Liver (tissue), 9 donors: ENCODE results near the gene CNIH1. TPM values are rescaled to one million over a fixed set of nuclear protein-coding genes. Genes with fewer than 3 reads are reported as not detected.

Source experiments
- DNase-seq: peaks from one replicate; pipeline ENCODE4 v3.0.0-alpha.2; 2017; ENCODE audit warnings: low spot score
- H3K27ac ChIP-seq, 2 donors: one replicate each; pipeline ENCODE4 v1.7.0; 2013; ENCODE audit warnings: inconsistent platforms in 2 of 2, low read length in 2 of 2, control low read depth in 1 of 2, low read depth in 1 of 2, mild to moderate bottlenecking in 1 of 2
- H3K27me3 ChIP-seq, 4 donors: one replicate each; pipeline versions ENCODE4 v1.6.1 to v1.7.0; 2013; ENCODE audit warnings: low read length in 3 of 4, inconsistent platforms in 1 of 4, mild to moderate bottlenecking in 1 of 4, moderate library complexity in 1 of 4; ENCODE audit not compliant: control insufficient read depth in 4 of 4, insufficient read depth in 4 of 4
- H3K36me3 ChIP-seq, 4 donors: one replicate each; pipeline versions ENCODE4 v1.6.1 to v1.7.0; 2013; ENCODE audit warnings: low read length in 3 of 4, mild to moderate bottlenecking in 3 of 4, low read depth in 1 of 4, moderate library complexity in 1 of 4; ENCODE audit not compliant: control insufficient read depth in 4 of 4, insufficient read depth in 3 of 4
- H3K4me1 ChIP-seq, 4 donors: one replicate each; pipeline versions ENCODE4 v1.6.1 to v1.7.0; 2013; ENCODE audit warnings: low read length in 3 of 4, mild to moderate bottlenecking in 3 of 4, moderate library complexity in 1 of 4; ENCODE audit not compliant: control insufficient read depth in 4 of 4, insufficient read depth in 4 of 4
- H3K4me3 ChIP-seq, 3 donors: one replicate each; pipeline versions ENCODE4 v1.6.1 to v1.7.0; 2013; ENCODE audit warnings: low read length in 3 of 3, control low read depth in 1 of 3, low read depth in 1 of 3, mild to moderate bottlenecking in 1 of 3
- H3K9ac ChIP-seq, 2 donors: one replicate each; pipeline ENCODE4 v1.7.0; 2013; ENCODE audit warnings: low read length in 2 of 2, mild to moderate bottlenecking in 2 of 2, moderate library complexity in 2 of 2, control low read depth in 1 of 2, low read depth in 1 of 2
- H3K9me3 ChIP-seq, 4 donors: one replicate each; pipeline versions ENCODE4 v1.6.1 to v1.7.0; 2013; ENCODE audit warnings: low read length in 3 of 4; ENCODE audit not compliant: control insufficient read depth in 4 of 4
- EGR1 ChIP-seq, 2 donors: IDR thresholded peaks; 2 replicates each; pipeline ENCODE4 v1.6.1; 2016 to 2018; ENCODE audit warnings: antibody characterized with exemption in 2 of 2, low read depth in 2 of 2
- FOXA1 ChIP-seq: IDR thresholded peaks from 2 replicates; pipeline ENCODE4 v1.6.1; 2016; ENCODE audit warnings: antibody characterized with exemption
- FOXA2 ChIP-seq: IDR thresholded peaks from 2 replicates; pipeline ENCODE4 v1.6.1; 2016; ENCODE audit warnings: antibody characterized with exemption
- GABPA ChIP-seq, 2 donors: IDR thresholded peaks in 1 of 2; conservative IDR thresholded peaks in 1 of 2; 2 replicates each; pipeline ENCODE4 v1.6.1; 2016; ENCODE audit warnings: antibody characterized with exemption in 2 of 2, mild to moderate bottlenecking in 1 of 2, moderate library complexity in 1 of 2
- HNF4A ChIP-seq, 2 donors: conservative IDR thresholded peaks; 2 replicates each; pipeline ENCODE4 v1.6.1; 2016; ENCODE audit warnings: antibody characterized with exemption in 2 of 2, mild to moderate bottlenecking in 2 of 2
- HNF4G ChIP-seq: IDR thresholded peaks from 2 replicates; pipeline ENCODE4 v1.6.1; 2016; ENCODE audit warnings: antibody characterized with exemption
- JUND ChIP-seq, 2 donors: IDR thresholded peaks; 2 replicates each; pipeline ENCODE4 v1.6.1; 2016; ENCODE audit warnings: antibody characterized with exemption in 2 of 2
- NR2F2 ChIP-seq: IDR thresholded peaks from 2 replicates; pipeline ENCODE4 v1.6.1; 2016; ENCODE audit warnings: antibody characterized with exemption
- RAD21 ChIP-seq, 2 donors: IDR thresholded peaks; 2 replicates each; pipeline ENCODE4 v1.6.1; 2016; ENCODE audit warnings: antibody characterized with exemption in 2 of 2, mild to moderate bottlenecking in 2 of 2
- RXRA ChIP-seq, 2 donors: IDR thresholded peaks; 2 replicates each; pipeline ENCODE4 v1.6.1; 2017 to 2018; ENCODE audit warnings: antibody characterized with exemption in 2 of 2, mild to moderate bottlenecking in 1 of 2
- SP1 ChIP-seq: IDR thresholded peaks from 2 replicates; pipeline ENCODE4 v1.6.1; 2018; ENCODE audit warnings: antibody characterized with exemption, mild to moderate bottlenecking
- TAF1 ChIP-seq: conservative IDR thresholded peaks from 2 replicates; pipeline ENCODE4 v1.6.1; 2016; ENCODE audit warnings: antibody characterized with exemption, mild to moderate bottlenecking
- YY1 ChIP-seq: IDR thresholded peaks from 2 replicates; pipeline ENCODE4 v1.6.1; 2016; ENCODE audit warnings: antibody characterized with exemption, mild to moderate bottlenecking
- WGBS: extraction: QIAGEN DNeasy Blood & Tissue Kit; methylation state at CpG from one replicate; pipeline ENCODE4 v1.1.7; 2013; 5-methylcytosine and 5-hydroxymethylcytosine counted together
- polyA plus RNA-seq, 2 donors: library from polyadenylated mRNA; stranded (reverse) in 1 of 2; unstranded in 1 of 2; fragments of 200-250 nt in 1 of 2; fragments of >200 nt in 1 of 2; fragmentation: Nextera tagmentation in 1 of 2; extraction: Ambion mirVana in 1 of 2; gene quantifications; one replicate each; pipeline versions ENCODE4 v1.2.1 to v1.2.3, GENCODE V29; 2013 to 2015
- total RNA-seq, 2 donors: library from RNA; depleted of rRNA; stranded (reverse); fragments of >200 nt; gene quantifications; one replicate each; pipeline ENCODE4 v1.2.3, GENCODE V29; 2014
- TF ChIP-seq, protein P1 (sequence below): IDR thresholded peaks from 2 replicates; pipeline ENCODE4 v1.6.1; 2016; ENCODE audit warnings: antibody characterized with exemption
- TF ChIP-seq, protein P2 (sequence below): IDR thresholded peaks from 2 replicates; pipeline ENCODE4 v1.6.1; 2016; ENCODE audit warnings: antibody characterized with exemption, mild to moderate bottlenecking
- TF ChIP-seq, protein P3 (sequence below): IDR thresholded peaks from 2 replicates; pipeline ENCODE4 v1.6.1; 2016; ENCODE audit warnings: antibody characterized with exemption
- TF ChIP-seq, protein P4 (sequence below): IDR thresholded peaks from 2 replicates; pipeline ENCODE4 v1.6.1; 2016; ENCODE audit warnings: antibody characterized with exemption
- TF ChIP-seq, protein P5 (sequence below): fragments of 150-350 bp; IDR thresholded peaks from 2 replicates; pipeline ENCODE4 v1.5.1; 2017; ENCODE audit warnings: improper control_type of control experiment, low read depth, low read length; ENCODE audit not compliant: missing input control
- donor health status: healthy.
- donor health status: healthy.
- donor health status: healthy.
- donor health status: healthy.
- donor health status: healthy.

Gene CNIH1
- total and polyA plus RNA-seq, 4 donors = 33.9 to 193 (median 116) TPM

DNA sequence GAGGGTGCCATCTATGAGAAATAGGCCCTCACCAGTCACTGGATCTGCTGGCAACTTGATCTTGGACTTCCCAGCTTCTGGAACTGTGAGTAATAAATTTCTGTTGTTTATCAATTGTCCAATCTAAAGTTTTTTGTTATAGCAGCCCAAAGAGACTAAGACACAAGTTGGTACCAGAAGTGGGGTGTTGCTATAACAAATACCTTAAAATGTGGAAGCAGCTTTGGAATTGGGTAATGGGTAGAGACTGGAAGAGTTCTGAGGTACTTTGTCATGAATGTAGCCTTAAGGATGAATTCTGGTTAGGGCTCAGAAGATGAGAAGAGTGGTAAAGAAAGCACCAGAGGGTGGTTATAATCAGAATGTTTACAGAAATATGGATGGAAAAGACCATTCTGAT, 26.1 kb upstream of the CNIH1 start:
- Histone ChIP-seq H3K4me3 (no peak overlapping the region), H3K9me3 (peaks cover 0 to 12% (median 3%) of the 10 kb centered on the region in 4 donors)
- TF ChIP-seq, protein P1, sequence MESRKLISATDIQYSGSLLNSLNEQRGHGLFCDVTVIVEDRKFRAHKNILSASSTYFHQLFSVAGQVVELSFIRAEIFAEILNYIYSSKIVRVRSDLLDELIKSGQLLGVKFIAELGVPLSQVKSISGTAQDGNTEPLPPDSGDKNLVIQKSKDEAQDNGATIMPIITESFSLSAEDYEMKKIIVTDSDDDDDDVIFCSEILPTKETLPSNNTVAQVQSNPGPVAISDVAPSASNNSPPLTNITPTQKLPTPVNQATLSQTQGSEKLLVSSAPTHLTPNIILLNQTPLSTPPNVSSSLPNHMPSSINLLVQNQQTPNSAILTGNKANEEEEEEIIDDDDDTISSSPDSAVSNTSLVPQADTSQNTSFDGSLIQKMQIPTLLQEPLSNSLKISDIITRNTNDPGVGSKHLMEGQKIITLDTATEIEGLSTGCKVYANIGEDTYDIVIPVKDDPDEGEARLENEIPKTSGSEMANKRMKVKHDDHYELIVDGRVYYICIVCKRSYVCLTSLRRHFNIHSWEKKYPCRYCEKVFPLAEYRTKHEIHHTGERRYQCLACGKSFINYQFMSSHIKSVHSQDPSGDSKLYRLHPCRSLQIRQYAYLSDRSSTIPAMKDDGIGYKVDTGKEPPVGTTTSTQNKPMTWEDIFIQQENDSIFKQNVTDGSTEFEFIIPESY = no peak
- TF ChIP-seq, protein P2, sequence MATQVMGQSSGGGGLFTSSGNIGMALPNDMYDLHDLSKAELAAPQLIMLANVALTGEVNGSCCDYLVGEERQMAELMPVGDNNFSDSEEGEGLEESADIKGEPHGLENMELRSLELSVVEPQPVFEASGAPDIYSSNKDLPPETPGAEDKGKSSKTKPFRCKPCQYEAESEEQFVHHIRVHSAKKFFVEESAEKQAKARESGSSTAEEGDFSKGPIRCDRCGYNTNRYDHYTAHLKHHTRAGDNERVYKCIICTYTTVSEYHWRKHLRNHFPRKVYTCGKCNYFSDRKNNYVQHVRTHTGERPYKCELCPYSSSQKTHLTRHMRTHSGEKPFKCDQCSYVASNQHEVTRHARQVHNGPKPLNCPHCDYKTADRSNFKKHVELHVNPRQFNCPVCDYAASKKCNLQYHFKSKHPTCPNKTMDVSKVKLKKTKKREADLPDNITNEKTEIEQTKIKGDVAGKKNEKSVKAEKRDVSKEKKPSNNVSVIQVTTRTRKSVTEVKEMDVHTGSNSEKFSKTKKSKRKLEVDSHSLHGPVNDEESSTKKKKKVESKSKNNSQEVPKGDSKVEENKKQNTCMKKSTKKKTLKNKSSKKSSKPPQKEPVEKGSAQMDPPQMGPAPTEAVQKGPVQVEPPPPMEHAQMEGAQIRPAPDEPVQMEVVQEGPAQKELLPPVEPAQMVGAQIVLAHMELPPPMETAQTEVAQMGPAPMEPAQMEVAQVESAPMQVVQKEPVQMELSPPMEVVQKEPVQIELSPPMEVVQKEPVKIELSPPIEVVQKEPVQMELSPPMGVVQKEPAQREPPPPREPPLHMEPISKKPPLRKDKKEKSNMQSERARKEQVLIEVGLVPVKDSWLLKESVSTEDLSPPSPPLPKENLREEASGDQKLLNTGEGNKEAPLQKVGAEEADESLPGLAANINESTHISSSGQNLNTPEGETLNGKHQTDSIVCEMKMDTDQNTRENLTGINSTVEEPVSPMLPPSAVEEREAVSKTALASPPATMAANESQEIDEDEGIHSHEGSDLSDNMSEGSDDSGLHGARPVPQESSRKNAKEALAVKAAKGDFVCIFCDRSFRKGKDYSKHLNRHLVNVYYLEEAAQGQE = no peak
- no peak for TF ChIP-seq SP1
- TF ChIP-seq RXRA (IDR thresholded peaks at IDR 0.05) = no peak
- TF ChIP-seq, protein P3, sequence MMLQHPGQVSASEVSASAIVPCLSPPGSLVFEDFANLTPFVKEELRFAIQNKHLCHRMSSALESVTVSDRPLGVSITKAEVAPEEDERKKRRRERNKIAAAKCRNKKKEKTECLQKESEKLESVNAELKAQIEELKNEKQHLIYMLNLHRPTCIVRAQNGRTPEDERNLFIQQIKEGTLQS = no peak
- TF ChIP-seq FOXA2 = no peak
- no peak for TF ChIP-seq JUND (IDR thresholded peaks at IDR 0.05)

DNA sequence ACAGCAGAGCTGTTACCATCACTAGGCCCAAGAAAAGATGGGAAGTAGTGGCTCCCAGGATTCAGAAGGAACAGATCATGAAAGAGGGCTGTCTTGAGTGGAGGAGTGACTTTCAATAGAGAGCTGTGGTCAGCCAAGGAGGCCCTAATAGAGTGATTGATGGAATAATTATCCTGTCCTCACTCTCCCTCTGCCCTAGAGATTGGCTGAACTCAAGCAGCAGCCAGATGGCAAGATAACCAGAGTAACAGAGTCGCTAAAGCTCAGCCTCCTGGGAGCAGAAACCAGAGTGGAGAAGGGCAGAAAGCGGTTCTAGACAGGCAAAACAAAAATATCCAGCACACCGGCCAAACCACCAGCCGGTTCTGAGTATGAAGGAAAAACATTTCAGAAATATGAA, 24.5 kb upstream of the CNIH1 start:
- Histone ChIP-seq H3K27ac (no peak overlapping the region), H3K36me3 (no peaks in the 10 kb centered on the region), H3K4me3 (no peak overlapping the region), H3K4me1 (no peaks in the 10 kb centered on the region), H3K9ac (no peak overlapping the region), H3K9me3 (peaks cover 0 to 12% (median 3%) of the 10 kb centered on the region in 4 donors), H3K27me3 (peaks cover 0 to 7% (median 0%) of the 10 kb centered on the region in 4 donors)
- TF ChIP-seq JUND (IDR thresholded peaks at IDR 0.05) (no peak), FOXA1 (no peak), FOXA2 (no peak), EGR1 (IDR thresholded peaks at IDR 0.05; ENCODE audit: low read depth in 2 of 2) (no peak), TAF1 (no peak), YY1 (no peak), HNF4A (conservative IDR thresholded peaks at IDR 0.05) (no peak), RAD21 (IDR thresholded peaks at IDR 0.05) (no peak), NR2F2 (no peak), RXRA (IDR thresholded peaks at IDR 0.05) (no peak), GABPA (IDR thresholded peaks at IDR 0.05 in 1 of 2, conservative IDR thresholded peaks at IDR 0.05 in 1 of 2) (no peak), SP1 (no peak), HNF4G (no peak)
- TF ChIP-seq, protein P3 = no peak
- TF ChIP-seq, protein P4, sequence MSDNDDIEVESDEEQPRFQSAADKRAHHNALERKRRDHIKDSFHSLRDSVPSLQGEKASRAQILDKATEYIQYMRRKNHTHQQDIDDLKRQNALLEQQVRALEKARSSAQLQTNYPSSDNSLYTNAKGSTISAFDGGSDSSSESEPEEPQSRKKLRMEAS = no peak
- TF ChIP-seq, protein P5, sequence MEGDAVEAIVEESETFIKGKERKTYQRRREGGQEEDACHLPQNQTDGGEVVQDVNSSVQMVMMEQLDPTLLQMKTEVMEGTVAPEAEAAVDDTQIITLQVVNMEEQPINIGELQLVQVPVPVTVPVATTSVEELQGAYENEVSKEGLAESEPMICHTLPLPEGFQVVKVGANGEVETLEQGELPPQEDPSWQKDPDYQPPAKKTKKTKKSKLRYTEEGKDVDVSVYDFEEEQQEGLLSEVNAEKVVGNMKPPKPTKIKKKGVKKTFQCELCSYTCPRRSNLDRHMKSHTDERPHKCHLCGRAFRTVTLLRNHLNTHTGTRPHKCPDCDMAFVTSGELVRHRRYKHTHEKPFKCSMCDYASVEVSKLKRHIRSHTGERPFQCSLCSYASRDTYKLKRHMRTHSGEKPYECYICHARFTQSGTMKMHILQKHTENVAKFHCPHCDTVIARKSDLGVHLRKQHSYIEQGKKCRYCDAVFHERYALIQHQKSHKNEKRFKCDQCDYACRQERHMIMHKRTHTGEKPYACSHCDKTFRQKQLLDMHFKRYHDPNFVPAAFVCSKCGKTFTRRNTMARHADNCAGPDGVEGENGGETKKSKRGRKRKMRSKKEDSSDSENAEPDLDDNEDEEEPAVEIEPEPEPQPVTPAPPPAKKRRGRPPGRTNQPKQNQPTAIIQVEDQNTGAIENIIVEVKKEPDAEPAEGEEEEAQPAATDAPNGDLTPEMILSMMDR = no peak
- TF ChIP-seq, protein P2 = no peak
- TF ChIP-seq, protein P1 = no peak
- DNase-seq = no peak
- WGBS = 90% methylated on average over 4 of the region's 4 CpGs

More for the DNA sequence above, 26.1 kb upstream of the CNIH1 start:
- Histone ChIP-seq H3K9ac (no peak overlapping the region), H3K27ac (no peak overlapping the region), H3K4me1 (peaks cover 0 to 5% (median 0%) of the 10 kb centered on the region in 4 donors), H3K27me3 (peaks cover 0 to 4% (median 0%) of the 10 kb centered on the region in 4 donors), H3K36me3 (no peaks in the 10 kb centered on the region)
- no peak for DNase-seq
